HEK293 (cell line): Measurements from ENCODE around the gene PI16.
"Not testable (repeated sequence)": the region's sequence is repeated elsewhere in the genome, so short reads cannot be mapped to it uniquely, and the experiment has no call there.

Experiments used
- ELK4 ChIP-seq: IDR thresholded peaks from 2 replicates; pipeline ENCODE4 v1.6.1; 2011; ENCODE audit warnings: mild to moderate bottlenecking, low read depth, low read length, borderline replicate concordance
- ZNF112 ChIP-seq: fragments of 450-650 bp; formaldehyde crosslinking; IDR thresholded peaks from 2 replicates; pipeline ENCODE4 v1.5.0; 2017; ENCODE audit warnings: missing biosample characterization, missing genetic modification characterization
- TF ChIP-seq, protein P1 (sequence below): fragments of 450-650 bp; formaldehyde crosslinking; IDR thresholded peaks from 2 replicates; pipeline ENCODE4 v1.5.1; 2016; ENCODE audit warnings: missing biosample characterization, missing genetic modification characterization

DNA sequence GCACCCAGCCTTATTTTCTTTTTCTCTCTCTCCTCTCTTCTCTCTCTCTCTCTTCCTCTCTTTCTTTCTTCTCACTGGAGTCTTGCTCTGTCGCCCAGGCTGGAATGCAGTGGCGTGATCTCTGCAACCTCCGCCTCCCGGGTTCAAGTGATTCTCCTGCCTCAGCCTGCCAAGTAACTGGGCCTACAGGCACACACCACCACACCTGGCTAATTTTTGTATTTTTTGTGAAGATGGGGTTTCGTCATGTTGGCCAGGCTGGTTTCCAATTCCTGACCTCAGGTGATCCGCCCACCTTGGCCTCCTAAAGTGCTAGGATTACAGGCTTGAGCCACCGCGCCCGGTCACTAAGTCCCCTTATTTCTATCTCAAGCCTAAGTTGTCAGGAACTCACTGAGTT is 5.5 kb upstream of the PI16 start:
- not testable (repeated sequence) for TF ChIP-seq ZNF112 (tag by site-specific recombination); ELK4
- TF ChIP-seq, protein P1, sequence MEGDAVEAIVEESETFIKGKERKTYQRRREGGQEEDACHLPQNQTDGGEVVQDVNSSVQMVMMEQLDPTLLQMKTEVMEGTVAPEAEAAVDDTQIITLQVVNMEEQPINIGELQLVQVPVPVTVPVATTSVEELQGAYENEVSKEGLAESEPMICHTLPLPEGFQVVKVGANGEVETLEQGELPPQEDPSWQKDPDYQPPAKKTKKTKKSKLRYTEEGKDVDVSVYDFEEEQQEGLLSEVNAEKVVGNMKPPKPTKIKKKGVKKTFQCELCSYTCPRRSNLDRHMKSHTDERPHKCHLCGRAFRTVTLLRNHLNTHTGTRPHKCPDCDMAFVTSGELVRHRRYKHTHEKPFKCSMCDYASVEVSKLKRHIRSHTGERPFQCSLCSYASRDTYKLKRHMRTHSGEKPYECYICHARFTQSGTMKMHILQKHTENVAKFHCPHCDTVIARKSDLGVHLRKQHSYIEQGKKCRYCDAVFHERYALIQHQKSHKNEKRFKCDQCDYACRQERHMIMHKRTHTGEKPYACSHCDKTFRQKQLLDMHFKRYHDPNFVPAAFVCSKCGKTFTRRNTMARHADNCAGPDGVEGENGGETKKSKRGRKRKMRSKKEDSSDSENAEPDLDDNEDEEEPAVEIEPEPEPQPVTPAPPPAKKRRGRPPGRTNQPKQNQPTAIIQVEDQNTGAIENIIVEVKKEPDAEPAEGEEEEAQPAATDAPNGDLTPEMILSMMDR: not testable (repeated sequence)
